ENCODE data around the gene AATK. TPM values are rescaled to one million over a fixed set of nuclear protein-coding genes. Genes with fewer than 3 reads are reported as not detected.

The AATK gene
- total and polyA plus RNA-seq, 10 of the 15 experiments (the other 5 are each of a cell fraction or from before 2014, with no cell fraction given): 0.04 TPM; not detected in 9

DNA sequence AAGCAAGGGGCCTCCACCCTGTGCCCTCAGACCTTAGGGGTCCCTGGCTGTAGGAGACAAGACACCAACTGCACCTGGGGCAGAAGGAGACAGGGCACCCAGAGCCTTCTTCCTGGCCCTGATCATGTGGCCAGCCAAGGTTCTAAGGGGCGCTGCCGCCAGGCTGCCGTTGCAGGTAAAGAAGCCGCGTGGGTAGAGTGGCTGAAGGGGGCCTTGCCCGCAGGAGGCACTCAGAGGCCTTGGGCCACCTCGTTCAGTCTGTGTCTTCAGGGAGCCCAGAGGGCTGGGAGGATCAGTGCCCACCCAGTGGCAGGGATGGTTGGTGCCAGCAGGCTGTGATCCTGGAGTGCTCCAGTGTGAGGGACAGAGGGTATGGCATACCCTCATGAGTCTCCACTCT lies 1.6 kb upstream of the AATK start:
- Histone ChIP-seq H3K4me2 (ENCODE audit: control insufficient read depth, insufficient read depth) (no peak overlapping the region), H3K4me3 (no peak overlapping the region), H3K4me1 (ENCODE audit: control insufficient read depth, insufficient read depth, low read length) (no peaks in the 10 kb centered on the region), H3K9ac (ENCODE audit: control insufficient read depth, insufficient read depth, low read length) (no peak overlapping the region), H2AFZ (ENCODE audit: control insufficient read depth, low read depth, low read length) (no peak overlapping the region), H3K79me2 (ENCODE audit: control insufficient read depth, insufficient read depth, low read length) (no peaks in the 10 kb centered on the region), H4K20me1 (ENCODE audit: control insufficient read depth, insufficient read depth) (no peaks in the 10 kb centered on the region), H3K27ac (ENCODE audit: control insufficient read depth, insufficient read depth) (no peak overlapping the region), H3K36me3 (ENCODE audit: control insufficient read depth in 2 of 2, insufficient read depth in 2 of 2, low read length in 1 of 2) (no peaks in the 10 kb centered on the region), H3K27me3 (replicated peaks in 1 of 2; ENCODE audit: control insufficient read depth in 2 of 2, insufficient read depth in 2 of 2, low read length in 1 of 2) (no peaks in the 10 kb centered on the region; a peak in 4 of 4 replicates), H3K9me3 (replicated peaks; ENCODE audit: control insufficient read depth, insufficient read depth, low read length) (no peaks in the 10 kb centered on the region)
- ATAC-seq (no peak), FAIRE-seq (no peak), DNase-seq (ENCODE audit: low read depth, low spot score) (no peak)
- POLR2A ChIA-PET: no interaction called here
- no TSS peak for BruUV-seq (replicated peaks)
- 60% methylated on average over 7 of the region's 7 CpGs for WGBS (ENCODE audit: insufficient coverage, insufficient replicate concordance, low lambda C conversion rate, missing lambda C conversion rate)
- in situ Hi-C loops (cut with MboI): loop anchor here (5.0 kb wide), 1 partner anchor 50 kb away; no protein-coding TSS in a partner anchor
- RAD21 ChIA-PET (ENCODE audit: unreplicated experiment): no interaction called here
- CTCF ChIA-PET: no interaction called here
- SMC1A ChIA-PET (ENCODE audit: uncharacterized antibody, unreplicated experiment): no interaction called here
- intact Hi-C loops (cut with micrococcal nuclease; ENCODE audit: unreplicated experiment): no loop called here
- no peak for TF ChIP-seq HSF1 (IDR thresholded peaks at IDR 0.05; ENCODE audit: low read depth, low read length)
- no peak for TF ChIP-seq TCF3 (IDR thresholded peaks at IDR 0.05; ENCODE audit: borderline replicate concordance, insufficient read depth, low read depth, low read length)
- no peak for TF ChIP-seq ZSCAN29 (IDR thresholded peaks at IDR 0.05)
- TF ChIP-seq, protein P1, sequence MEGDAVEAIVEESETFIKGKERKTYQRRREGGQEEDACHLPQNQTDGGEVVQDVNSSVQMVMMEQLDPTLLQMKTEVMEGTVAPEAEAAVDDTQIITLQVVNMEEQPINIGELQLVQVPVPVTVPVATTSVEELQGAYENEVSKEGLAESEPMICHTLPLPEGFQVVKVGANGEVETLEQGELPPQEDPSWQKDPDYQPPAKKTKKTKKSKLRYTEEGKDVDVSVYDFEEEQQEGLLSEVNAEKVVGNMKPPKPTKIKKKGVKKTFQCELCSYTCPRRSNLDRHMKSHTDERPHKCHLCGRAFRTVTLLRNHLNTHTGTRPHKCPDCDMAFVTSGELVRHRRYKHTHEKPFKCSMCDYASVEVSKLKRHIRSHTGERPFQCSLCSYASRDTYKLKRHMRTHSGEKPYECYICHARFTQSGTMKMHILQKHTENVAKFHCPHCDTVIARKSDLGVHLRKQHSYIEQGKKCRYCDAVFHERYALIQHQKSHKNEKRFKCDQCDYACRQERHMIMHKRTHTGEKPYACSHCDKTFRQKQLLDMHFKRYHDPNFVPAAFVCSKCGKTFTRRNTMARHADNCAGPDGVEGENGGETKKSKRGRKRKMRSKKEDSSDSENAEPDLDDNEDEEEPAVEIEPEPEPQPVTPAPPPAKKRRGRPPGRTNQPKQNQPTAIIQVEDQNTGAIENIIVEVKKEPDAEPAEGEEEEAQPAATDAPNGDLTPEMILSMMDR (IDR thresholded peaks at IDR 0.05 in 2 of 3, conservative IDR thresholded peaks at IDR 0.05 in 1 of 3; ENCODE audit: control insufficient read depth in 2 of 3, extremely low read depth in 1 of 3, insufficient read depth in 1 of 3, low read depth in 3 of 3, low read length in 3 of 3): no peak
- TF ChIP-seq MXI1 (IDR thresholded peaks at IDR 0.05; ENCODE audit: low read depth, low read length): no peak
- TF ChIP-seq, protein P2, sequence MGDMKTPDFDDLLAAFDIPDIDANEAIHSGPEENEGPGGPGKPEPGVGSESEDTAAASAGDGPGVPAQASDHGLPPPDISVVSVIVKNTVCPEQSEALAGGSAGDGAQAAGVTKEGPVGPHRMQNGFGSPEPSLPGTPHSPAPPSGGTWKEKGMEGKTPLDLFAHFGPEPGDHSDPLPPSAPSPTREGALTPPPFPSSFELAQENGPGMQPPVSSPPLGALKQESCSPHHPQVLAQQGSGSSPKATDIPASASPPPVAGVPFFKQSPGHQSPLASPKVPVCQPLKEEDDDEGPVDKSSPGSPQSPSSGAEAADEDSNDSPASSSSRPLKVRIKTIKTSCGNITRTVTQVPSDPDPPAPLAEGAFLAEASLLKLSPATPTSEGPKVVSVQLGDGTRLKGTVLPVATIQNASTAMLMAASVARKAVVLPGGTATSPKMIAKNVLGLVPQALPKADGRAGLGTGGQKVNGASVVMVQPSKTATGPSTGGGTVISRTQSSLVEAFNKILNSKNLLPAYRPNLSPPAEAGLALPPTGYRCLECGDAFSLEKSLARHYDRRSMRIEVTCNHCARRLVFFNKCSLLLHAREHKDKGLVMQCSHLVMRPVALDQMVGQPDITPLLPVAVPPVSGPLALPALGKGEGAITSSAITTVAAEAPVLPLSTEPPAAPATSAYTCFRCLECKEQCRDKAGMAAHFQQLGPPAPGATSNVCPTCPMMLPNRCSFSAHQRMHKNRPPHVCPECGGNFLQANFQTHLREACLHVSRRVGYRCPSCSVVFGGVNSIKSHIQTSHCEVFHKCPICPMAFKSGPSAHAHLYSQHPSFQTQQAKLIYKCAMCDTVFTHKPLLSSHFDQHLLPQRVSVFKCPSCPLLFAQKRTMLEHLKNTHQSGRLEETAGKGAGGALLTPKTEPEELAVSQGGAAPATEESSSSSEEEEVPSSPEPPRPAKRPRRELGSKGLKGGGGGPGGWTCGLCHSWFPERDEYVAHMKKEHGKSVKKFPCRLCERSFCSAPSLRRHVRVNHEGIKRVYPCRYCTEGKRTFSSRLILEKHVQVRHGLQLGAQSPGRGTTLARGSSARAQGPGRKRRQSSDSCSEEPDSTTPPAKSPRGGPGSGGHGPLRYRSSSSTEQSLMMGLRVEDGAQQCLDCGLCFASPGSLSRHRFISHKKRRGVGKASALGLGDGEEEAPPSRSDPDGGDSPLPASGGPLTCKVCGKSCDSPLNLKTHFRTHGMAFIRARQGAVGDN (IDR thresholded peaks at IDR 0.05): no peak
- TF ChIP-seq CHD1 (IDR thresholded peaks at IDR 0.05; ENCODE audit: low read depth, low read length): no peak
- TF ChIP-seq RB1 (IDR thresholded peaks at IDR 0.05; ENCODE audit: borderline replicate concordance): no peak
- TF ChIP-seq SMARCA5 (IDR thresholded peaks at IDR 0.05): no peak
- no peak for TF ChIP-seq NKRF (conservative IDR thresholded peaks at IDR 0.05)

All from GM12878 (cell line).